ENCODE measurements around the gene ANKH. TPM values are rescaled to one million over a fixed set of nuclear protein-coding genes. Genes with fewer than 3 reads are reported as not detected.

The ANKH gene
- polyA plus RNA-seq, 3 donors: 2.4 to 6.3 (median 3.1) TPM

GRCh38 chr5:14730881-14731280, 140.7 kb downstream of the ANKH start:
- H3K27ac Mint-ChIP-seq: peak overlapping the region in 1 of 7 donors; percentile 10
- Histone ChIP-seq H3K27ac (ENCODE audit: low read depth in 1 of 2, low read length in 2 of 2) (no peak overlapping the region), H3K36me3 (replicated peaks in 1 of 2; ENCODE audit: control insufficient read depth in 1 of 2, insufficient read depth in 2 of 2, low read length in 2 of 2) (no peaks in the 10 kb centered on the region), H3K4me3 (replicated peaks in 1 of 3; ENCODE audit: low read depth in 2 of 3, low read length in 3 of 3) (no peak overlapping the region), H3K27me3 (ENCODE audit: control insufficient read depth in 2 of 2, insufficient read depth in 2 of 2, low read length in 2 of 2) (no peaks in the 10 kb centered on the region), H3K4me1 (ENCODE audit: control insufficient read depth in 1 of 2, insufficient read depth in 2 of 2, low read length in 2 of 2) (peaks cover 0 to under 1% of the 10 kb centered on the region in 2 donors), H2AFZ (ENCODE audit: insufficient read depth, low read depth, low read length, poor library complexity, severe bottlenecking) (no peak overlapping the region), H3K9ac (ENCODE audit: insufficient read depth, low read length, poor library complexity, severe bottlenecking) (no peak overlapping the region), H3K9me3 (replicated peaks in 1 of 2; ENCODE audit: control insufficient read depth in 1 of 2, insufficient read depth in 1 of 2, low read length in 2 of 2) (no peaks in the 10 kb centered on the region), H4K20me1 (ENCODE audit: insufficient read depth, low read length) (no peaks in the 10 kb centered on the region), H3K4me2 (replicated peaks; ENCODE audit: extremely low read depth, low read length, poor library complexity, severe bottlenecking) (no peak overlapping the region), H3K79me2 (ENCODE audit: insufficient read depth, low read length) (no peaks in the 10 kb centered on the region)
- H3K9me3 Mint-ChIP-seq: no peaks in the 10 kb centered on the region
- no peak overlapping the region for H3K4me3 Mint-ChIP-seq
- DNase-seq: no peak
- TF ChIP-seq CTCF (IDR thresholded peaks at IDR 0.05): no peak
- H3K4me1 Mint-ChIP-seq: peaks cover 7% of the 10 kb centered on the region
- peaks cover 2 to 13% of the 10 kb centered on the region in 2 donors for H3K36me3 Mint-ChIP-seq
- H3K27me3 Mint-ChIP-seq (ENCODE audit: low read depth in 3 of 3): peaks cover 0 to 2% (median 0%) of the 10 kb centered on the region in 3 donors
- intact Hi-C loops (cut with micrococcal nuclease): no loop called here
- WGBS (ENCODE audit: insufficient coverage): 82% methylated on average over 15 of the region's 15 CpGs

- no peaks in the 10 kb centered on the region for H3K9me3 Mint-ChIP-seq
- H3K4me3 Mint-ChIP-seq: no peak overlapping the region
- no peak overlapping the region for H2AFZ ChIP-seq (ENCODE audit: insufficient read depth, low read depth, low read length, poor library complexity, severe bottlenecking)
- no peak overlapping the region for H3K27ac ChIP-seq (ENCODE audit: low read depth in 1 of 2, low read length in 2 of 2)
- no peaks in the 10 kb centered on the region for H3K27me3 ChIP-seq (ENCODE audit: control insufficient read depth in 2 of 2, insufficient read depth in 2 of 2, low read length in 2 of 2)
- H3K79me2 ChIP-seq (ENCODE audit: insufficient read depth, low read length): no peaks in the 10 kb centered on the region
- no peaks in the 10 kb centered on the region for H3K9me3 ChIP-seq (replicated peaks in 1 of 2; ENCODE audit: control insufficient read depth in 1 of 2, insufficient read depth in 1 of 2, low read length in 2 of 2)
- H3K27ac Mint-ChIP-seq: no peak overlapping the region
- no peaks in the 10 kb centered on the region for H3K4me1 ChIP-seq (ENCODE audit: control insufficient read depth in 1 of 2, insufficient read depth in 2 of 2, low read length in 2 of 2)
- H4K20me1 ChIP-seq (ENCODE audit: insufficient read depth, low read length): no peaks in the 10 kb centered on the region
- H3K4me1 Mint-ChIP-seq: peaks cover 3% of the 10 kb centered on the region
- H3K9ac ChIP-seq (ENCODE audit: insufficient read depth, low read length, poor library complexity, severe bottlenecking): no peak overlapping the region
- H3K4me2 ChIP-seq (replicated peaks; ENCODE audit: extremely low read depth, low read length, poor library complexity, severe bottlenecking): no peak overlapping the region
- no peak for TF ChIP-seq CTCF (IDR thresholded peaks at IDR 0.05)
- H3K4me3 ChIP-seq (replicated peaks in 1 of 3; ENCODE audit: low read depth in 2 of 3, low read length in 3 of 3): no peak overlapping the region
- intact Hi-C loops (cut with micrococcal nuclease): no loop called here
- peaks cover 2 to 13% of the 10 kb centered on the region in 2 donors for H3K36me3 Mint-ChIP-seq
- no peak for DNase-seq
- H3K27me3 Mint-ChIP-seq (ENCODE audit: low read depth in 3 of 3): peaks cover 0 to 2% (median 0%) of the 10 kb centered on the region in 3 donors
- H3K36me3 ChIP-seq (replicated peaks in 1 of 2; ENCODE audit: control insufficient read depth in 1 of 2, insufficient read depth in 2 of 2, low read length in 2 of 2): no peaks in the 10 kb centered on the region
- WGBS (ENCODE audit: insufficient coverage): 97% methylated on average over 10 of the region's 13 CpGs
These were observed 141.1 kb downstream of the ANKH start for GRCh38 chr5:14730466-14730865.
